ENCODE results near the gene ERP29. TPM values are rescaled to one million over a fixed set of nuclear protein-coding genes. Genes with fewer than 3 reads are reported as not detected.
A peak's percentile ranks its signal among the peaks of the same experiment; 100 is the strongest.

The ERP29 gene
- 56.6 and 60.9 TPM in 2 replicates for total RNA-seq

- Mint-ChIP-seq H3K27ac (peak within 1 kb of the TSS; percentile 98), H3K27me3 (no peaks in the 10 kb centered on the region), H3K4me1 (peaks cover 42% of the 10 kb centered on the region), H3K4me3 (peak within 1 kb of the TSS; percentile 93), H3K9me3 (no peaks in the 10 kb centered on the region), H3K36me3 (ENCODE audit: low read depth) (peaks cover 36% of the 10 kb centered on the region)
- DNase-seq: peak; percentile 100
- intact Hi-C loops (cut with micrococcal nuclease): loop anchor here (1.0 to 2.0 kb wide), 7 partner anchors 12 to 396 kb away; partner anchors contain the start of genes MAPKAPK5, NAA25, RPL6 and TRAFD1
These were observed at the start of gene ERP29, which contains the start of gene TMEM116 for GRCh38 chr12:112012775-112013600. ERP29 (plus strand) TSS chr12:112013426; CDS start chr12:112013466, 40 bp downstream. TMEM116 (minus strand) TSS chr12:112013165; CDS start chr12:112005270, 7,895 bp downstream.

- Mint-ChIP-seq H3K36me3 (ENCODE audit: low read depth) (peaks cover 50% of the 10 kb centered on the region), H3K27ac (no peak overlapping the region), H3K9me3 (peaks cover 30% of the 10 kb centered on the region), H3K4me1 (peaks cover 15% of the 10 kb centered on the region), H3K27me3 (no peaks in the 10 kb centered on the region), H3K4me3 (no peak overlapping the region)
- intact Hi-C loops (cut with micrococcal nuclease): no loop called here
- DNase-seq: no peak
These were observed 48.3 kb upstream of the ERP29 start for GRCh38 chr12:111964935-111965334.

- Mint-ChIP-seq H3K4me1 (peaks cover 10% of the 10 kb centered on the region), H3K27ac (no peak overlapping the region), H3K4me3 (no peak overlapping the region)
These were observed 41.4 kb upstream of the ERP29 start for GRCh38 chr12:111971800-111972199.

GRCh38 chr12:111975161-111975931, 37.9 kb upstream of the ERP29 start:
- Mint-ChIP-seq H3K9me3 (no peaks in the 10 kb centered on the region), H3K27ac (no peak overlapping the region), H3K36me3 (ENCODE audit: low read depth) (peaks cover 15% of the 10 kb centered on the region), H3K4me1 (peaks cover 10% of the 10 kb centered on the region), H3K4me3 (no peak overlapping the region), H3K27me3 (no peaks in the 10 kb centered on the region)
- intact Hi-C loops (cut with micrococcal nuclease): no loop called here
- DNase-seq: no peak

More at GRCh38 chr12:111971800-111972199, 41.4 kb upstream of the ERP29 start:
- intact Hi-C loops (cut with micrococcal nuclease): no loop called here
- peaks cover 5% of the 10 kb centered on the region for H3K9me3 Mint-ChIP-seq
- no peak for DNase-seq
- no peaks in the 10 kb centered on the region for H3K27me3 Mint-ChIP-seq
- peaks cover 26% of the 10 kb centered on the region for H3K36me3 Mint-ChIP-seq (ENCODE audit: low read depth)

- peaks cover 15% of the 10 kb centered on the region for H3K36me3 Mint-ChIP-seq (ENCODE audit: low read depth)
- intact Hi-C loops (cut with micrococcal nuclease): no loop called here
These were observed 36.9 kb upstream of the ERP29 start for GRCh38 chr12:111976291-111976690.

GRCh38 chr12:111976860-111977259, 36.4 kb upstream of the ERP29 start:
- Mint-ChIP-seq H3K27ac (no peak overlapping the region), H3K4me3 (no peak overlapping the region), H3K36me3 (ENCODE audit: low read depth) (peaks cover 15% of the 10 kb centered on the region), H3K4me1 (peaks cover 10% of the 10 kb centered on the region), H3K27me3 (no peaks in the 10 kb centered on the region), H3K9me3 (no peaks in the 10 kb centered on the region)
- no peak for DNase-seq
- intact Hi-C loops (cut with micrococcal nuclease): no loop called here

More at GRCh38 chr12:111976291-111976690, 36.9 kb upstream of the ERP29 start:
- Mint-ChIP-seq H3K4me1 (peaks cover 10% of the 10 kb centered on the region), H3K9me3 (no peaks in the 10 kb centered on the region), H3K27ac (no peak overlapping the region), H3K27me3 (no peaks in the 10 kb centered on the region), H3K4me3 (no peak overlapping the region)
- no peak for DNase-seq

GRCh38 chr12:111978545-111978944, 34.7 kb upstream of the ERP29 start:
- Mint-ChIP-seq H3K27ac (no peak overlapping the region), H3K36me3 (ENCODE audit: low read depth) (peaks cover 8% of the 10 kb centered on the region), H3K4me1 (peaks cover 10% of the 10 kb centered on the region), H3K4me3 (no peak overlapping the region), H3K27me3 (no peaks in the 10 kb centered on the region), H3K9me3 (no peaks in the 10 kb centered on the region)
- no peak for DNase-seq
- intact Hi-C loops (cut with micrococcal nuclease): no loop called here

- peaks cover 7% of the 10 kb centered on the region for H3K36me3 Mint-ChIP-seq (ENCODE audit: low read depth)
- intact Hi-C loops (cut with micrococcal nuclease): no loop called here
These were observed 32.6 kb upstream of the ERP29 start for GRCh38 chr12:111980598-111980997.

GRCh38 chr12:111981987-111982386, 31.2 kb upstream of the ERP29 start:
- no peak overlapping the region for H3K4me3 Mint-ChIP-seq
- intact Hi-C loops (cut with micrococcal nuclease): no loop called here
- H3K27me3 Mint-ChIP-seq: no peaks in the 10 kb centered on the region
- peaks cover 7% of the 10 kb centered on the region for H3K36me3 Mint-ChIP-seq (ENCODE audit: low read depth)
- no peaks in the 10 kb centered on the region for H3K9me3 Mint-ChIP-seq
- DNase-seq: no peak
- H3K4me1 Mint-ChIP-seq: peaks cover 7% of the 10 kb centered on the region
- H3K27ac Mint-ChIP-seq: no peak overlapping the region

More at GRCh38 chr12:111980598-111980997, 32.6 kb upstream of the ERP29 start:
- DNase-seq: no peak
- Mint-ChIP-seq H3K9me3 (no peaks in the 10 kb centered on the region), H3K4me1 (peaks cover 10% of the 10 kb centered on the region), H3K27ac (no peak overlapping the region), H3K4me3 (no peak overlapping the region), H3K27me3 (no peaks in the 10 kb centered on the region)

GRCh38 chr12:111984820-111985219, 28.4 kb upstream of the ERP29 start:
- Mint-ChIP-seq H3K4me1 (peaks cover 9% of the 10 kb centered on the region), H3K27ac (no peak overlapping the region), H3K27me3 (no peaks in the 10 kb centered on the region), H3K36me3 (ENCODE audit: low read depth) (peaks cover 17% of the 10 kb centered on the region), H3K4me3 (no peak overlapping the region), H3K9me3 (peaks cover 4% of the 10 kb centered on the region)
- no peak for DNase-seq
- intact Hi-C loops (cut with micrococcal nuclease): no loop called here

GRCh38 chr12:111991535-111991934, 21.7 kb upstream of the ERP29 start:
- H3K36me3 Mint-ChIP-seq (ENCODE audit: low read depth): peaks cover 16% of the 10 kb centered on the region
- H3K27ac Mint-ChIP-seq: peak overlapping the region; percentile 12
- intact Hi-C loops (cut with micrococcal nuclease): loop anchor here (5.0 kb wide), 2 partner anchors 44 to 191 kb away; no protein-coding TSS in a partner anchor
- H3K9me3 Mint-ChIP-seq: peaks cover 4% of the 10 kb centered on the region
- H3K27me3 Mint-ChIP-seq: no peaks in the 10 kb centered on the region
- DNase-seq: no peak
- peaks cover 49% of the 10 kb centered on the region for H3K4me1 Mint-ChIP-seq
- H3K4me3 Mint-ChIP-seq: peak overlapping the region; percentile 25

GRCh38 chr12:111991946-111992345, 21.3 kb upstream of the ERP29 start:
- DNase-seq: no peak
- no peaks in the 10 kb centered on the region for H3K27me3 Mint-ChIP-seq
- intact Hi-C loops (cut with micrococcal nuclease): loop anchor here (1.0 to 5.0 kb wide), 4 partner anchors 21 to 190 kb away; partner anchors contain the start of genes ERP29 and TMEM116
- peaks cover 4% of the 10 kb centered on the region for H3K9me3 Mint-ChIP-seq
- peaks cover 16% of the 10 kb centered on the region for H3K36me3 Mint-ChIP-seq (ENCODE audit: low read depth)
- peaks cover 51% of the 10 kb centered on the region for H3K4me1 Mint-ChIP-seq
- H3K4me3 Mint-ChIP-seq: peak overlapping the region; percentile 52
- peak overlapping the region; percentile 76 for H3K27ac Mint-ChIP-seq

GRCh38 chr12:111992464-111992863, 20.8 kb upstream of the ERP29 start:
- intact Hi-C loops (cut with micrococcal nuclease): loop anchor here (1.0 to 5.0 kb wide), 4 partner anchors 21 to 190 kb away; partner anchors contain the start of genes ERP29 and TMEM116
- Mint-ChIP-seq H3K9me3 (peaks cover 4% of the 10 kb centered on the region), H3K4me1 (peaks cover 53% of the 10 kb centered on the region), H3K27ac (peak overlapping the region; percentile 76), H3K4me3 (peak overlapping the region; percentile 52), H3K36me3 (ENCODE audit: low read depth) (peaks cover 15% of the 10 kb centered on the region), H3K27me3 (no peaks in the 10 kb centered on the region)
- no peak for DNase-seq

All from activated CD4-positive, alpha-beta T cell treated with anti-CD3 and anti-CD28 coated beads, Interleukin-2, amount 10 ng/mL, durations not matched to agents 24 days and 14 days (primary cell).